IMR-90 (cell line): ENCODE results near the gene ATG5.

Experiments
- CEBPB ChIP-seq: IDR thresholded peaks from 2 replicates; pipeline ENCODE4 v1.6.1; 2012; ENCODE audit warnings: low read depth, low read length, improper control_type of control experiment
- POLR2A ChIP-seq: IDR thresholded peaks from 2 replicates; pipeline ENCODE4 v1.6.1; 2012; ENCODE audit warnings: mild to moderate bottlenecking, low read depth, low read length
- RAD21 ChIP-seq: IDR thresholded peaks from 2 replicates; pipeline ENCODE4 v1.6.1; 2012; ENCODE audit warnings: low read length, improper control_type of control experiment
- TF ChIP-seq, protein P1 (sequence below): conservative IDR thresholded peaks from 2 replicates; pipeline ENCODE4 v1.5.1; 2012; ENCODE audit warnings: mild to moderate bottlenecking, low read depth, low read length, improper control_type of control experiment
- TF ChIP-seq, protein P2 (sequence below): fragments of 150-350 bp; IDR thresholded peaks from 2 replicates; pipeline ENCODE4 v1.6.1; 2016; ENCODE audit warnings: low read depth, mild to moderate bottlenecking, low read length, moderate library complexity, borderline replicate concordance

GRCh38 chr6:106169517-106169916, 156.0 kb downstream of the ATG5 start:
- TF ChIP-seq, protein P1, sequence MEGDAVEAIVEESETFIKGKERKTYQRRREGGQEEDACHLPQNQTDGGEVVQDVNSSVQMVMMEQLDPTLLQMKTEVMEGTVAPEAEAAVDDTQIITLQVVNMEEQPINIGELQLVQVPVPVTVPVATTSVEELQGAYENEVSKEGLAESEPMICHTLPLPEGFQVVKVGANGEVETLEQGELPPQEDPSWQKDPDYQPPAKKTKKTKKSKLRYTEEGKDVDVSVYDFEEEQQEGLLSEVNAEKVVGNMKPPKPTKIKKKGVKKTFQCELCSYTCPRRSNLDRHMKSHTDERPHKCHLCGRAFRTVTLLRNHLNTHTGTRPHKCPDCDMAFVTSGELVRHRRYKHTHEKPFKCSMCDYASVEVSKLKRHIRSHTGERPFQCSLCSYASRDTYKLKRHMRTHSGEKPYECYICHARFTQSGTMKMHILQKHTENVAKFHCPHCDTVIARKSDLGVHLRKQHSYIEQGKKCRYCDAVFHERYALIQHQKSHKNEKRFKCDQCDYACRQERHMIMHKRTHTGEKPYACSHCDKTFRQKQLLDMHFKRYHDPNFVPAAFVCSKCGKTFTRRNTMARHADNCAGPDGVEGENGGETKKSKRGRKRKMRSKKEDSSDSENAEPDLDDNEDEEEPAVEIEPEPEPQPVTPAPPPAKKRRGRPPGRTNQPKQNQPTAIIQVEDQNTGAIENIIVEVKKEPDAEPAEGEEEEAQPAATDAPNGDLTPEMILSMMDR: no peak
- TF ChIP-seq RAD21 (no peak), CEBPB (no peak), POLR2A (no peak)
- TF ChIP-seq, protein P2, sequence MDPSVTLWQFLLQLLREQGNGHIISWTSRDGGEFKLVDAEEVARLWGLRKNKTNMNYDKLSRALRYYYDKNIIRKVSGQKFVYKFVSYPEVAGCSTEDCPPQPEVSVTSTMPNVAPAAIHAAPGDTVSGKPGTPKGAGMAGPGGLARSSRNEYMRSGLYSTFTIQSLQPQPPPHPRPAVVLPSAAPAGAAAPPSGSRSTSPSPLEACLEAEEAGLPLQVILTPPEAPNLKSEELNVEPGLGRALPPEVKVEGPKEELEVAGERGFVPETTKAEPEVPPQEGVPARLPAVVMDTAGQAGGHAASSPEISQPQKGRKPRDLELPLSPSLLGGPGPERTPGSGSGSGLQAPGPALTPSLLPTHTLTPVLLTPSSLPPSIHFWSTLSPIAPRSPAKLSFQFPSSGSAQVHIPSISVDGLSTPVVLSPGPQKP: no peak
